HG03095 (cell line): ENCODE results near the gene CMIP.
A peak's percentile ranks its signal among the peaks of the same experiment; 100 is the strongest.

Source experiments
- ATAC-seq: cut with Tn5 transposase; IDR thresholded peaks from one replicate; pipeline ENCODE4 v1.9.1; 2021; ENCODE audit warnings: moderate library complexity; ENCODE audit not compliant: unreplicated experiment

The CMIP gene

DNA sequence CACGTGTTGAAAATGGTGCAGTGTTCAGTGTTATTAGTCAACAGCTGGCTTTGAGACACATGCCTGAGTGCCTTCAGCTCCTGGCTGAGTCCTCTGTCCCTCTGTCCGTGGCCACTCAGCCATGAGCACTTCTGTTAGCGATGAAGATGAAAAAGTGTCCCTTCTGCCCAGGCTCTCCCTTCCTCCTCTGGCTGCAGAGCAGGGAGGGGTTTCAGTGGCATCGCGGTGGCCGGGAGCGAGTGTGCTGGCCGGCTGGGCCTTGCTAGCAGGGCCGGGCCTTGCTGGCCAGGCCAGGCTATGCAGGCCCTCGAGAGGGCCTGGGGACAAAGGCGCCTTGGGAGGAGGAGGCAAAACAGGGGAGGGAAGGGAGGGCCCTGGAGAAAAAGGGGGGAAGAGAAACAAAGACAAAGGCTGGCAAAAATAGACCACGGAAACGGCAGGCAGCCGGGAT lies 47.7 kb downstream of the CMIP start:
- ATAC-seq, result no peak

GRCh38 chr16:81492965-81493754 lies 48.6 kb downstream of the CMIP start:
- no peak for ATAC-seq

DNA sequence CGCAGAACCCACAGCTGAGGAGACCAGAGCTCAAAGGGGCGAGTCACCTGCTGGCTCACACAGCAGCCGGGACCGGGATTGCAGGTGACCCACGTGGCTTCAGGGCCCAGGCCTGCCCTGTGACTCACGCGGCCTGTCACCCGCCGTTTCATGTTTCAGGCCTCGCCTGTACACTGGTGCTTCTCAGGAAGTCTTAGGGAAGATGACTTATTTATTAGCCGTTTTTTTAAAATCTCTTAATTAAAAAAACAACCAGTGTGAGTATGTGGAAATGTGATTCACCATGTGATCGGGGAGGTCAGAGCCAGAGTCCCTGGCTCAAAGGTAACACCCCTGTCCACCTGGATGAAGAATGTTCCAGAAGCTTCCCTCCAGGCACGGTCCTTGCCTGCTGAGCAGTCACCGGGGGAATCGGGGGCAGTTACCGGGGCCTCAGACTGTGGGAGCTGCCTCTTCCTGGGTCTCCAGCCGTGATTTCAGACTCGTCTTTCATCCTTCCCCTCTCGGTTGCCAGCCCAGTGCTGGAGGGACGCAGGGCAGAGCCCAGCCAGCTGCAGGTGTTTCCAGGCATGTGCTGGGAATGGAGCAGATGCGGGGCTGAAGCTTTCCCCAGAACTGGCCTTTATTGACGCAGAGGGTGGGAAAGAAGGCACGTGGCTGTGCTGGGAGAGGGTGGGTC lies 49.3 kb downstream of the CMIP start:
- no peak for ATAC-seq

DNA sequence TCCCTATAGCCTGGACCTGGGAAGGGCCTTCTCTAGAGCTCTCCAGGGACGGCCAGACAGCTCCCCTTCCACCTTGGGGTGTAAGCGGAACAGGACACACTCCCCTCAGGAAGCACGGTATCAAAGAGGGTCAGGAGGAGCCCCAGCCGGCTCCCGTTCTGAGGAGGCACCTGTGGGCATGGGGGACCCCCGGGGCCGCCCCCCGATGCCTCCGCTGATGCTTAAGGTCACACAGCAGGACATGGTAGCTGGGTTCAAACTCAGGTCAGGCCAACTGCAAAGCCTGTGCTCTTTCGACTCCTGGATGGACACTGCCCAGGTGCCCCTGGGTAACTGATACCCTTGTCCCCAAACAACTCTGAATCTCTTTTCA lies 49.8 kb downstream of the CMIP start:
- no peak for ATAC-seq

DNA sequence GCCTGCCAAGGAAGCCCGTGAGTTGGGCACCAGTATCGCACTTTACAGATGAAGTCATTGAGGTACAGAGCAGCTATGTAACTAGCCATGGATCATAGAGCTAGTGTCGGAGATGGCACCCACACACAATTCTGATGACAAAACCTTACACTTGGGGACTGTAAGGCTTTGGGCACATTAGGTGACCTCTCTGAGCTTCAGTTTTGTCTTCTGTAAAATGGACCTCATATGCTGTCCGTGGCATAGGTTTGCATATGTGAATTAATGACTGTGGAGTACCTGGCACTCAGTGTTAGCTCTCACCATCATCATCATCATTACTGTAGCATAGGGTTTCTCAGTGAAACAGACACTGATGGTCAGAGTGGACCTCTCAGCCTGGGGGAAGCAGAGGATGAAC lies 50.3 kb downstream of the CMIP start:
- ATAC-seq, result no peak

GRCh38 chr16:81495321-81496234 lies 51.0 kb downstream of the CMIP start:
- no peak for ATAC-seq

- ATAC-seq, result no peak
Observed at GRCh38 chr16:81496321-81496720, 51.7 kb downstream of the CMIP start.

GRCh38 chr16:81496742-81497141 lies 52.1 kb downstream of the CMIP start:
- ATAC-seq, result no peak

DNA sequence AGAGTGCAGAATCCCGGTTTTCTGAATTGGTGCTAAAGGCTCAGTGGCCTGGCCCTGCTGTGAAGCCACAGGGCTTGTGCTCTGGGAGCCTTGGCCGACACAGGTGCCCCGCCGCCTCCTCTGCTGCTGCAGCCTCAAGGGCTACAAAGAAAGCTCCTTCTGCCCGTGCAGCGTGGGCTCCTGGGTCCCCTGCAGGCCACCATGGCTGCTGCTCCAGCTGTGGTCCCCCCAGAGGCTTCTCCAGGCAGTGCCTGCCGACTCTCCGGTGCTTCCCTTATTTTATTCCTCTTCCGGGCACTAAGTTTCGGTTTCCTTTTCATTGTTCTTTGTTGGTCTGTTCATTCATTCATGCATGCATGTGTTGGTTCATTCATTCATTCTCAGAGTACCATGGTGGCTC lies 53.1 kb downstream of the CMIP start:
- ATAC-seq, result peak; percentile 56

DNA sequence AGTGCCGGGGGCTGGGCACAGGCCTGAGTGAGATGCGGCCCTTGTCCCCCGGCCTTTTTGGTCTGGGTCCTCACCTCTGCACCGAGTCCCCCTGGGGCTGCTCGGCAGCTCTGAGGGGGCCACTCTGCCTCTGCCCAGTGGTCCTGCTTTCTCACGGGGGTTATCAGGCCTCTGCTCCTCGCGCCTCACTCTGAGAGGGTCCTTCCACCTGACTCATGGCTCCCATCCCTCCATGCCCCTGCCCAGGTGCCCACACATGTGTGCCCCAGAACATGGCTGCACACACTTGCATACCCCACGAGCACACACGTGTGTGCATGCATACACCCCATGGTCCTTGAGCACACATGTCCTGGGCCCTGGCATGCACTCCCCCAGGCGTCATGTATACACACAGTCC lies 53.7 kb downstream of the CMIP start:
- ATAC-seq, result no peak

DNA sequence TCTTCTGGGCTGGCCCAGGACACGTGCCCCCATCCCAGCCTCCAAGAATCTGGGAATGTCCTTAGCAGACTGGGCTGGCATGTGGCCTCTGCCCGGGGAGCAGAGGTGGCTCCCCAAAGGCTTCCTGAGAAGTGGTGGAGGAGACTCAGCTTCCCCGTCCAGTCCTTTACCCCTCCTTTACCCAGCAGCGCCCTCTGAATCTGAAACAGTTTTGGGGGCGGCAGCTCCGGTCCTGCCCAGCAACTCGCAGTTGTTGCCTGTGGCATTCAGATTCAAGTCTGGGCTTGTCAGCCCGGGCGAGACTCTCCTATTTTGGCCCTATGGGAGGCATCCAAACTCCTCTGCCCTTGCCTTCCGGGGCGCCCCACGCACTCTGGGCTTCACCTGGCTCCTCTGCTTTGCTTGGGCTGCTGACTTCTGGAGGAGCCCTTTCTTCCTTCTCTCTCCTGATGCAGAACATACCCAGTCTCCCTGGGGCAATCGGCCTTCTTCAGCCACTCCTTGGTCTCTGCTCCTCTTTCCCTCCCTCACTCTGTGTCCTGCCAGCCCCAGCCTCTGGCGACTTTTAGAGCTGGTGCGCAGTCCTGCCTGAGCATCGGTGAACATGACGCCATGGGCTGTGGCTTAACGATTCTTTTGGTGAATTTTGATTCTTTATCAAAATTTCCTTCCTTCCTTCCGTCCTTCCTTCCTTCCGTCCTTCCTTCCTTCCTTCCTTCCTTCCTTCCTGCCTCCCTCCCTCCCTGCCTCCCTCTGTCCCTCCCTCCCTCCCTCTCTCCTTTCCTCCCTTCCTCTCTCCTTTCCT lies 55.2 kb downstream of the CMIP start:
- no peak for ATAC-seq

GRCh38 chr16:81500833-81501521 lies 56.4 kb downstream of the CMIP start:
- no peak for ATAC-seq

DNA sequence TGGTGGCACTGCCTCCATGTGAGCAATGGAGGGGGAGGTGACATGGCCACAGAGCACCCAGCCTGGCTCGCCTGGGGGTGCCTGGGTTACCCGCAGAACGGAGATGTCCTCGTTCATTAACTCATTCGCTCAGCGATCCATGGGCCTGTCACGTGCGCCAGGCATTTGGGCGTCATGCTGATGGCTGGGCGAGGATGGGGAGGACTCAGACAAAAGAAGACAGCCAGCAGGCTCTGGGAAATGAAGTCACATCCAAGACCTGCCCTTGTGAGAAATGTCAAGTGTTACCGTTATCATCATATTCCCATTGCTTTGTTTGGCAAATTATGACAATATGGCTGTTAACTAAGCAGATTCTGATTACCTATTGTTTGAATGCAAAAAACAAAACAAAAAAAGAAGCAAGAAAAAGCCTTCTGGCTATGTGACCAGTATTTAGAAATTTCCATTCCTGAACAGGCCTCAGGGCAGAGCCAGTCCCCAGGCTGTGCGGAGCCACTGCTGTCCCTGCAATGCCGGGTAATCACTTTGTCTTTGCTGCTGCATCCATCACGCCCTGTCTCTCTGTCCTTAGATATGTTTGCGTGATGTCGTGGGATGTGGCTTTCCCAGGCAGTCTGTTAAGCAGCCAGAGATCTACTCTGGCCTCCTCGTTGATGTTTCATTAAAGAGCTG lies 57.9 kb downstream of the CMIP start:
- ATAC-seq, result no peak

- peak; percentile 83 for ATAC-seq
Observed at GRCh38 chr16:81505011-81505661, 60.5 kb downstream of the CMIP start.

GRCh38 chr16:81509404-81509803 lies 64.8 kb downstream of the CMIP start:
- ATAC-seq, result no peak

DNA sequence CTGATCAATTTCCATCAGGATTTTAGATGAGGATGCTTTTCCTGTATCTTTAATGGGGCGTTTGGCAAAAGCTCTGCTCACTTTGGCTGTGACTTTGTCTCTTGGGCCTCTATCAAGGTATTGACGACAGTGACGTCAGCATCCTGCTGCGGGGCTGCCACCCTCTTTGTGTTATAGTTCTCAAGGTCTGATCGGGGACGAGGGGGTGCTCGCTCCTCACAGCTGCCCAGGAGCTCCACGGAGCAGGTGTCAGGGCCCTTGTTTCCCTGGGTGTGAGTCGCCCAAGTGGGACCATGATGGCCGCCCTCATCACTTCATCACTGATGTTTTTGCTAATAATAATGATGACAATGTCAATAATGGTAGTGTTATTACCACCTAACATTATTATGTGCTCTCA lies 65.4 kb downstream of the CMIP start:
- no peak for ATAC-seq

DNA sequence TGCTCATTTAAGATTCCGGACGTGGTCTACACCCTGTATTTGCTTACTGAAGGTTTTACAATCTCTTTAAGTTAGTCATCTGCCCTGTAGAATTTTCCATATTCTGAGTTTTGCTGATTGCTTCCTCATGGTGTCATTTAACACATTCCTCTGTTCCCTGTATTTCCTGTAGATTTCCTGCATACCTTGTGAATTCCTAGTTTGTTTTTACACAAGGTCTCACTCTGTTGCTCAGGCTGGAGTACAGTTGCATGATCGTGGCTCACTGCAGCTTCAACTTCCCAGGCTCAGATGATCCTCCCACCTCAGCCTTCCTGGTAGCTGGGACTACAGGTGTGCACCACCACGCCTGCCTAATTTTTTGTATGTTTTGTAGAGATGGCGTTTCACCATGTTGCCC lies 66.8 kb downstream of the CMIP start:
- ATAC-seq, result no peak

DNA sequence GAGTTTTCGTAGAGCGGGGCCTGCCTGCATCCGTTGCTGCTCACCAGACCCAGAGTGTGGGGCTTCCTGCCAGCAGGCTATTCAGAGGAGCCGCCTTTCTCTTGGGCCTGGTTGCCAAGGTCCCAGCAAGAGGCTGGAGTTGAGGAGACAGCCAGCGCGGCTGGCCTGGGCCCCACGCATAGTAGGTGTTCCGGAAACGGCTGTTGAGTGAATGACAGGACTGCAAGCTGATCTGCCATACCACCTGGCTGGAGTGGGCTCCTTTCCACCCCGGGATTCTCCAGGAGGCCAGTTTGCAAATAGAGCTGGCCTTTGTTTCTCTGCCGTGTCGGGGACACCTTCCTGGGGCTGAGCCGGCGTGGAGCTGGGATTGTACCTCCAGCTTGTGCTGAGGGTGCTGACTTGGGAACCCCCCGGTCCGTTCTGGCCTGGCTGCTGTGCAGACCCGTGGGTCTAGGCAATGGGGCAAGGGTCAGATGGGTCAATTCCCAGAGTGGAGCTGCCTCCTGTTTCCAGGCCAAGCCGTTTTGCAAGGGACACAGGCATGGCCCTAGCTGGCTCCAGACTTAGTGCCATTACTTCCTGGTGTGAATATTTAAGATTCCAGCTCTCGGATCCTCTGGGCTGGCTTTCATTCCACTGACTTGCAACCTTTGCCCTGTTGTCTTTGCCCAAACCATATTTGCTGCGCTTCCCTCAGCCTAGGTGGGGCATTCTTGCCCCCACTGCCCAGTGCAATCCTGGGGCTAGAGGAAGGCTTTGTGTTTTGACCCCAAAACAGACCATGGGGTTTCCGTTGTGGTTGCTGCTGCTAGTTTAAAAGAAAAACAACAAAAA lies 68.8 kb downstream of the CMIP start:
- ATAC-seq, result peak; percentile 22
